ENCODE measurements around the gene COL8A1. TPM values are rescaled to one million over a fixed set of nuclear protein-coding genes. Genes with fewer than 3 reads are reported as not detected.

The COL8A1 gene
- total RNA-seq, 8 experiments from 2014 or later, result 0.05 to 156 (median 2.5) TPM

DNA sequence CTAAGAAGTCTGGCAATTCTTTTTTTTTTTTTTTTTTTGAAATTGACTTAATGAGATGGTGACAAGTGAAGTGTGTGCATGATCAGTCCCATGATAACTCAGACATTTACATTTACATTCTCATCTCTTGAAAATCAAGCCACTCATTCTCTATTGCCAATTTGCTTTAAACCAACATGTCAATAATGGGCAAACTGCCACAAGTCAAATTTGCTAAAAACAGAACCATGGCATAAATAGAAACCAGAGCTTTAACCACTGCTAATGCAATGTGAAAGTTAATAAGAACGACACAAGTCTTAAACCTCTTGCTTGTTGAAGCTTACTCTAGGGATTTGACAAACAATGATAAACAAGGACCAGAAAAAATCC, 12.0 kb upstream of the COL8A1 start:
- in situ Hi-C loops (cut with MboI; ENCODE audit: low pct_unique_long_range_greater_than_20kb in 2 of 9, low sequenced_read_pairs in 9 of 9, unreplicated experiment in 9 of 9), result no loop called here
- WGBS, 10 experiments, result 60 to 100% (median 75%) methylated on average over 1 of the region's 1 CpG; no CpG with 5 or more reads in 3 of the 10 experiments
- no peaks in the 10 kb centered on the region for H3K4me1 ChIP-seq (replicated peaks in 1 of 2)
- no peak overlapping the region for H3K27ac ChIP-seq
- ATAC-seq (replicated peaks in 6 of 8), result peak in 2 of 8 experiments; percentile 14 to 22
- no peak overlapping the region for H3K4me3 ChIP-seq

DNA sequence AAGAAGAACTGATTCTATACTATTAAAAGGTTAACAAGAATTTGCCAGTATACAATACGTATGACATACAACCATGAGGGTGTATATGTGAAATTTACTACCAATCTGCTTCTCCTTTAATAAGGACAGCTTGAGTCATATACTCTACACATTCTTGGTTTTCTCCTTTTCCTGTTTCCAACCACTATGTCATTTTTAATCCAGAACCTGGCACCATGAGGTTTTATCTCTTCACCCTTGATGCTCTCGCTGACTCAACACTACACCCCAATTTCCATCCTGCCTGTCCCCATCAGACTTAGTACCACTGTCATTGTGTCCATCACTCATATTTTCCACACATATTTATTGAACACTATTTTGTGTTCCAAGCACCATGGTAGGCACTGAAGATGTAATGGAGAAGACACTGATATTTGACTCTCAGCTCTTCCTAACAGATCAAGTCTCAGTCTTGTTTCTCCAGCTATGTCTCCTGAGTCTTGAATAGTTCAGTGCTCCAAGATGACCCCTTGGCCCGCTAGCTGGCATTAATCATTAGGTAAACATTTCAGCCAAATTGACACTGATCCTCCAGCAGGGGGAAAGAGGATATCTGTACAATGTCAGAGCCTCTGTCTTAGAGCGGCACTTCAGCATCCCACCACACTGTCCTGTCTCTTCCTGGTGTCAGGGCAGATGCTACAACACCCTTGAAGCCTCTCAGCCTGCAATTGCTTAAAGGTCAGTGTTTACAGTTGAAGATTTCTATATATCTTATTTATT, 11.2 kb upstream of the COL8A1 start:
- no peak overlapping the region for H3K4me3 ChIP-seq
- no peak for ATAC-seq (replicated peaks in 6 of 8)
- WGBS, 10 experiments, result 30 to 86% (median 65%) methylated on average over 1 to 4 of the region's 4 CpGs
- in situ Hi-C loops (cut with MboI; ENCODE audit: low pct_unique_long_range_greater_than_20kb in 2 of 9, low sequenced_read_pairs in 9 of 9, unreplicated experiment in 9 of 9), result no loop called here
- no peaks in the 10 kb centered on the region for H3K4me1 ChIP-seq (replicated peaks in 1 of 2)
- H3K27ac ChIP-seq, result no peak overlapping the region

GRCh38 chr3:99630815-99631214, 7.6 kb upstream of the COL8A1 start:
- no peak for ATAC-seq (replicated peaks in 6 of 8)
- in situ Hi-C loops (cut with MboI; ENCODE audit: low pct_unique_long_range_greater_than_20kb in 2 of 9, low sequenced_read_pairs in 9 of 9, unreplicated experiment in 9 of 9), result no loop called here
- no peak overlapping the region for H3K4me3 ChIP-seq
- H3K4me1 ChIP-seq (replicated peaks in 1 of 2), result no peaks in the 10 kb centered on the region
- 50 to 100% (median 85%) methylated on average over 1 of the region's 1 CpG; no CpG with 5 or more reads in 2 of the 10 experiments for WGBS, 10 experiments
- no peak overlapping the region for H3K27ac ChIP-seq

GRCh38 chr3:99633887-99634558, 4.4 kb upstream of the COL8A1 start:
- H3K27ac ChIP-seq, result no peak overlapping the region
- no peak for ATAC-seq (replicated peaks in 6 of 8)
- in situ Hi-C loops (cut with MboI; ENCODE audit: low pct_unique_long_range_greater_than_20kb in 2 of 9, low sequenced_read_pairs in 9 of 9, unreplicated experiment in 9 of 9), result no loop called here
- WGBS, 10 experiments, result 53 to 100% (median 70%) methylated on average over 1 to 7 of the region's 7 CpGs
- H3K4me3 ChIP-seq, result no peak overlapping the region
- peaks cover 3 to 11% of the 10 kb centered on the region in 2 donors for H3K4me1 ChIP-seq (replicated peaks in 1 of 2)

DNA sequence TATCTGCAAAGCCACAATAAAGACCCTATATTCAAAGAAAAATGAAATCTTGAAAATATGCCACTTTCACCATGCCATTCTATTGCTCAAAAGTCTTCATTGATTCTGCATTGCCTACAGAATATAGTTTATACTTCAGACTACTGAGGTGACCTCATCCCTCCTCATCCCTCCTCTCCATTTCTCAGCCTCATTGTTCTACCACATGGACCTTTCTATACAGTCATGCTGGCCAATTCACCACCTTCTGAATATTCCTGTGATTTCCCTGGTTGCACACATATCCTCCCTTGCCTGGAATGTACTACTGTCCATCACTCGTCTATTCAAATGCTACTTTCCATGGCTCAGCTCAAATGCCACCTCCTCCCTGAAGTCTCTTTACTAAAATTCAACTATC, 3.5 kb upstream of the COL8A1 start:
- H3K27ac ChIP-seq, result no peak overlapping the region
- H3K4me3 ChIP-seq, result no peak overlapping the region
- H3K4me1 ChIP-seq (replicated peaks in 1 of 2), result peaks cover 3 to 11% of the 10 kb centered on the region in 2 donors
- in situ Hi-C loops (cut with MboI; ENCODE audit: low pct_unique_long_range_greater_than_20kb in 2 of 9, low sequenced_read_pairs in 9 of 9, unreplicated experiment in 9 of 9), result no loop called here
- 0 to 100% (median 80%) methylated on average over 1 of the region's 1 CpG; no CpG with 5 or more reads in 3 of the 10 experiments for WGBS, 10 experiments
- ATAC-seq (replicated peaks in 6 of 8), result peak in 2 of 8 experiments; percentile 64 to 75

GRCh38 chr3:99635348-99635747, 3.0 kb upstream of the COL8A1 start:
- WGBS, 10 experiments, result 60 to 100% (median 90%) methylated on average over 1 of the region's 1 CpG; no CpG with 5 or more reads in 5 of the 10 experiments
- in situ Hi-C loops (cut with MboI; ENCODE audit: low pct_unique_long_range_greater_than_20kb in 2 of 9, low sequenced_read_pairs in 9 of 9, unreplicated experiment in 9 of 9), result no loop called here
- ATAC-seq (replicated peaks in 6 of 8), result no peak
- H3K4me3 ChIP-seq, result no peak overlapping the region
- peaks cover 3 to 11% of the 10 kb centered on the region in 2 donors for H3K4me1 ChIP-seq (replicated peaks in 1 of 2)
- H3K27ac ChIP-seq, result no peak overlapping the region

DNA sequence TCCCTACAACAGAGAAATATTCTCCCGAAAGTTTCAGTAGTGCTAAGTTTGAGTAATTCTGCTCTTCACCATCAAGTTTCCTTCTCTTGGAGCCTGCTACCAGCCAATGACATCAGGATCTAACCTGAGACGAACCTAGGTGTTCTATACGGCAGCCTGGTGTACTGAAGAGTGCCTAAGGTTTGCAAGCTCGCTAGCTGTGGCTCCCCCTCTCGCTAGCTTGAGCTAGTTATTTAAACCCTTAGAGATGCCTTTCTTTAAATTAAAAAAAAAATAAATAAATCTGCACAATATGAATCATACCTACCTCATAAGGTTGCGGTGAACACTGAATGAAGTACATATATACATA, 1.4 kb upstream of the COL8A1 start:
- 0 to 34% (median 4%) methylated on average over 1 to 5 of the region's 6 CpGs; no CpG with 5 or more reads in 1 of the 10 experiments for WGBS, 10 experiments
- in situ Hi-C loops (cut with MboI; ENCODE audit: low pct_unique_long_range_greater_than_20kb in 2 of 9, low sequenced_read_pairs in 9 of 9, unreplicated experiment in 9 of 9), result no loop called here
- no peak overlapping the region for H3K27ac ChIP-seq
- ATAC-seq (replicated peaks in 6 of 8), result peak; percentile 6 to 44 (median 24)
- H3K4me1 ChIP-seq (replicated peaks in 1 of 2), result peaks cover 3 to 11% of the 10 kb centered on the region in 2 donors
- peak overlapping the region in 1 of 5 donors; percentile 24 for H3K4me3 ChIP-seq

- peak overlapping the region in 4 of 5 donors; percentile 4 to 24 (median 18) for H3K4me3 ChIP-seq
- ATAC-seq (replicated peaks in 6 of 8), result peak; percentile 20 to 58 (median 46)
- no peak overlapping the region for H3K27ac ChIP-seq
- peaks cover 3 to 11% of the 10 kb centered on the region in 2 donors for H3K4me1 ChIP-seq (replicated peaks in 1 of 2)
- in situ Hi-C loops (cut with MboI; ENCODE audit: low pct_unique_long_range_greater_than_20kb in 2 of 9, low sequenced_read_pairs in 9 of 9, unreplicated experiment in 9 of 9), result no loop called here
- WGBS, 10 experiments, result 0 to 20% (median 0%) methylated on average over 1 to 8 of the region's 22 CpGs
Observed at GRCh38 chr3:99637368-99638111, 854 bp upstream of the COL8A1 start.

DNA sequence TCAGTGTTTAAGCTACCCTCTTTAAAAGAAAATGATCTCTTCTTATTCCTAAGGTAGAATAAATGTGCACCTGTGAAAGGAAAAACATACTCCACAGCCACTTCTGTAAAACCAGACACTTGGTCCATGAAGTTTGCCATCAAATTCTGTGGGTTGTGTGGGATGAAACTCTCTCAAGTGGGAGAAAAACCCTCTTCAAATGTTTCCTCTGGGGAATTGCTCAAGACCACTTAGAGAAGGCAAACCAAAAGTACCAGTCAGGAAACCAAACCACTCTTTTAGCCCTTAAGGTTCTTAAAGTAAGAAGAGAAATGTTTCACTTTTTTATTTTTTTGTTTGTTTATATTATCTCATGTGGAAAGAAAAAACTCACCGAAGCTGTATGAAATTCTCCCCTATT, 1.2 kb downstream of the COL8A1 start:
- WGBS, 10 experiments, result 10 to 100% (median 58%) methylated on average over 1 of the region's 1 CpG
- peaks cover 3 to 11% of the 10 kb centered on the region in 2 donors for H3K4me1 ChIP-seq (replicated peaks in 1 of 2)
- H3K4me3 ChIP-seq, result no peak overlapping the region
- in situ Hi-C loops (cut with MboI; ENCODE audit: low pct_unique_long_range_greater_than_20kb in 2 of 9, low sequenced_read_pairs in 9 of 9, unreplicated experiment in 9 of 9), result no loop called here
- no peak overlapping the region for H3K27ac ChIP-seq
- no peak for ATAC-seq (replicated peaks in 6 of 8)

DNA sequence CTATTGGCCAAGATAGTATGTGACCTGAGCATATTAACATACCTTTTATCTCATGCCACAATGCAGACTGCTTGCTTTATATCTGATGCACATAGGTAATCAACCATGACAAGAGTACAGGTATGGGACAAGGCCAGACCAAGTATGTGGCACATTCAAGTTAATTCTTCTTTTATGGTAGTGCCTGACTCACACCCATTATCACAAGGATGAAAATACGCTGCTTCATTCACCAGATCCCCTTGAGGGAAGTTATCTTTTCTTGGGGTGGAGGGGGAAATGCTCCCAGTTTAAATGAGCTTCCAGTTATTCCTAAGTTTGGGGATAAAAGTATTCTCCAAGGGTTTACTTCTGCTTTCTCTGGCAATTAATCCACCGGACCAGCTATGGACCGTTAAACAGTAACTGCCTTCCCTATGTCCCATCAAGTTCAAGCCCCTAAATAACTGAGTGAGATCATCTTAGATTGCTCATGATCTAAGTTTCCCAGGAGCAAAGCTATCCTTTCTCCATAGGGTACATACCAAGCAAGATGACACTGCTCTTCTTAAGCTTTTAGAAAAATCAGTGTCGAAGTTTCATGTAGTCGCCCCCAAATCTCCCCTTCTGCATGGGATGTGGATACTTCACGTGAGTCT, 1.9 kb downstream of the COL8A1 start:
- in situ Hi-C loops (cut with MboI; ENCODE audit: low pct_unique_long_range_greater_than_20kb in 2 of 9, low sequenced_read_pairs in 9 of 9, unreplicated experiment in 9 of 9), result no loop called here
- H3K27ac ChIP-seq, result no peak overlapping the region
- H3K4me3 ChIP-seq, result no peak overlapping the region
- 58 to 100% (median 91%) methylated on average over 1 to 6 of the region's 6 CpGs; no CpG with 5 or more reads in 1 of the 10 experiments for WGBS, 10 experiments
- no peak for ATAC-seq (replicated peaks in 6 of 8)
- H3K4me1 ChIP-seq (replicated peaks in 1 of 2), result peaks cover 3 to 11% of the 10 kb centered on the region in 2 donors

- Histone ChIP-seq H3K4me1 (replicated peaks in 1 of 2) (peaks cover 10 to 11% of the 10 kb centered on the region in 2 donors), H3K27ac (no peak overlapping the region), H3K4me3 (no peak overlapping the region)
- 29 to 100% (median 84%) methylated on average over 1 to 2 of the region's 2 CpGs; no CpG with 5 or more reads in 1 of the 10 experiments for WGBS, 10 experiments
- no peak for ATAC-seq (replicated peaks in 6 of 8)
- in situ Hi-C loops (cut with MboI; ENCODE audit: low pct_unique_long_range_greater_than_20kb in 2 of 9, low sequenced_read_pairs in 9 of 9, unreplicated experiment in 9 of 9), result no loop called here
Observed at GRCh38 chr3:99641480-99641879, 3.1 kb downstream of the COL8A1 start.

- Histone ChIP-seq H3K4me3 (no peak overlapping the region), H3K27ac (no peak overlapping the region), H3K4me1 (replicated peaks in 1 of 2) (peaks cover 7 to 9% of the 10 kb centered on the region in 2 donors)
- 20 to 90% (median 71%) methylated on average over 1 of the region's 1 CpG; no CpG with 5 or more reads in 2 of the 10 experiments for WGBS, 10 experiments
- no peak for ATAC-seq (replicated peaks in 6 of 8)
- in situ Hi-C loops (cut with MboI; ENCODE audit: low pct_unique_long_range_greater_than_20kb in 2 of 9, low sequenced_read_pairs in 9 of 9, unreplicated experiment in 9 of 9), result no loop called here
Observed at GRCh38 chr3:99641982-99642381, 3.6 kb downstream of the COL8A1 start.

GRCh38 chr3:99644017-99644416, 5.6 kb downstream of the COL8A1 start:
- Histone ChIP-seq H3K4me3 (no peak overlapping the region), H3K4me1 (replicated peaks in 1 of 2) (peaks cover 0 to 7% of the 10 kb centered on the region in 2 donors), H3K27ac (no peak overlapping the region)
- in situ Hi-C loops (cut with MboI; ENCODE audit: low pct_unique_long_range_greater_than_20kb in 2 of 9, low sequenced_read_pairs in 9 of 9, unreplicated experiment in 9 of 9), result no loop called here
- ATAC-seq (replicated peaks in 6 of 8), result no peak

Data from motor neuron (in vitro differentiated cells).